GM19238 (cell line): Measurements from ENCODE around the gene RASSF5.

ENCODE experiments used
- DNase-seq: peaks from one replicate; pipeline ENCODE4 v3.0.0; 2011; ENCODE audit warnings: low spot score; ENCODE audit not compliant: insufficient read length

RASSF5 gene

GRCh38 chr1:206496131-206496793 lies 11.1 kb upstream of the RASSF5 start:
- peak; percentile 54 for DNase-seq

GRCh38 chr1:206497363-206497762 lies 10.0 kb upstream of the RASSF5 start:
- no peak for DNase-seq

DNA sequence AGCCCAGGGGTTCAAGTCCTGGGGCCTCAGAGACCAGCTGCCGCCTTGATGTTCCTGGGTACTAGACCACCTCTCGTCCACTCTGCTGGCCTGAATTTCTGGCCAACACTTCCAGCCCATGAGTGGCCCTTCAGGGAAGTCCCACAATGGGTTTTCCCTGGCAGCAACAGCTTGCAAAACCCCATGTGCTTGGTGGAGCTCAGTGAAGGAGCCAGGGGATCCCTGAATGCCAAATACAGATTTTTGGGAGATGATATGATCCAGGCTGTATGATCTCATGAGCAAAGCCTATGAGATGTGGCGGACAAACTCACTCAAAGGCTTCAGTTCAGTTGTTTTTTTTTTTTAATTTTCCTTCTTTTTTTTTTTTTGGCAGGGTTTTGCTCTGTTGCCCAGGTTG lies 9.6 kb upstream of the RASSF5 start:
- no peak for DNase-seq

DNA sequence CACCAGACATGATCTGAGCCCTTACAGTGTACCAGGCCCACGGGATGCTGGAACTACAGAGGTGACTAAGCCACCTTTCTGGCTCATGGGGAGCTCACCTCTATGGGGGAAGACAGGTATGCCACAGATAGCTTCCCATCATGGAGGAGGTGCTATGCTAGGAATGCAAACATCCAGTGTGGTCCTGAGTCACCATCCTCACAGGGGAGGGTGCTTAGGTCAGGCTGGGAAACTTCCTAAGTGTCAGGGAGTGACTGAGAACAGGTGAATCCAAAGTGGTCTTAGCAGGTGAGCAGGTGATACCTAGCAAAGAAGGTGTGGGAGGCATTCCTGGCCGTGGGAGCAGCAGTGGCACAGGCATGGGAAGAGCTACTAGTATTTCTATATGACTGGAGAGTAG lies 8.6 kb upstream of the RASSF5 start:
- DNase-seq = no peak

GRCh38 chr1:206500046-206500445 lies 7.3 kb upstream of the RASSF5 start:
- DNase-seq = no peak

DNA sequence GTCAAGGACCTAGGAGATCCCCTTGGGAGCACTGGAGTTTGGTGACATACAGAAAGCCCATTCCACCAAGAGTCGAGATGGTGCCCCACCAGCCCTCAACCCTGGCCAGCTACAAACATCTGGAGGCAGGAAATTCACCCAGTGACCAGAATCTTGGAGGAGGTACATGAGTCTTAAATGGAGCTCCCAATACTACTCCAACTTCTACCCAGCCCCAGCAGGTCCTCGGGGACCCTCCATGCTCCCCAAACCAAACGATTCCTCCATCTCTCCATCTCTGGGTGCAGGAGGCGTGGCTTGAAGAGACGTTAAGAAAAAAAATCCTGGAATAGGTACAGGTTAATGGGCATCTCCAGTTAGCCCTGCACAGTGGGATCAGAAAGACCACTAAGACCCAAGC lies 5.5 kb upstream of the RASSF5 start:
- DNase-seq = no peak

DNA sequence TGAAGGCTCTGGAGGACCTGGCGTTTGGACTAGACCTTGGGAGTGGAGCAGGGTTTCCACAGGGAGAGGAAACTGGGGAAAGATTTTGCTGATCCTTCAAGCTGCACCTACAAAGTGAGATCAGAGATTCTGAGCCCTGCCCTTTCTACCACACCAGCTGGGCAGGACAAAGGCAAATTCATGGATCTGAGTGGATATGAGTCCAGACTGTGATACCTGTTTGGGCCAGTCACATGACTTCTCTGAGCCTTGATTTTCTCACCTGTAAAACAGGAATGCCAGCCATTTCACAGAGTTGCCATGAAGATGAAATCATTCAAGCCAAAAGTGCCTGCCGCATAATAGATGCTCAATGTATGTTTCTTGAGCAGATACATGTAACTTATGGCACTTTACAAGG lies 4.9 kb upstream of the RASSF5 start:
- DNase-seq = no peak

DNA sequence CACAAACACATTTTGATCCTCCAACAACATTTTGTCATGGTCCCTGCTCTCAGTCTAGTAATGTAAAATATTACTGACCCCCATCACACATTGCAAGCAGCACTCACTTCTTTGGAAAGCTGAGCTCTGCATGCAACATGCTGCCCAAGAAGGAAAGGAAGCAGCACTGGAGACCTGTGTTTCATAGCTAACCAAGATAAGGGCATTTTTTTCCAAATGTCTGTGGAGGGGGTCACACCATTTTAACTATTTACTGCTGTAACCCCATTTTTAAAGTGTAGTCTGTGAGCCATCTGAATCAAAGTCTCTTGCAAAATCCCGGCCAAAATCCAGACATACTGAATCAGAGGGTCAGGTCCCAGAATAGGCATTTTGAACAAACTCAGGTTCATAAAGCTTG lies 4.5 kb upstream of the RASSF5 start:
- no peak for DNase-seq

DNA sequence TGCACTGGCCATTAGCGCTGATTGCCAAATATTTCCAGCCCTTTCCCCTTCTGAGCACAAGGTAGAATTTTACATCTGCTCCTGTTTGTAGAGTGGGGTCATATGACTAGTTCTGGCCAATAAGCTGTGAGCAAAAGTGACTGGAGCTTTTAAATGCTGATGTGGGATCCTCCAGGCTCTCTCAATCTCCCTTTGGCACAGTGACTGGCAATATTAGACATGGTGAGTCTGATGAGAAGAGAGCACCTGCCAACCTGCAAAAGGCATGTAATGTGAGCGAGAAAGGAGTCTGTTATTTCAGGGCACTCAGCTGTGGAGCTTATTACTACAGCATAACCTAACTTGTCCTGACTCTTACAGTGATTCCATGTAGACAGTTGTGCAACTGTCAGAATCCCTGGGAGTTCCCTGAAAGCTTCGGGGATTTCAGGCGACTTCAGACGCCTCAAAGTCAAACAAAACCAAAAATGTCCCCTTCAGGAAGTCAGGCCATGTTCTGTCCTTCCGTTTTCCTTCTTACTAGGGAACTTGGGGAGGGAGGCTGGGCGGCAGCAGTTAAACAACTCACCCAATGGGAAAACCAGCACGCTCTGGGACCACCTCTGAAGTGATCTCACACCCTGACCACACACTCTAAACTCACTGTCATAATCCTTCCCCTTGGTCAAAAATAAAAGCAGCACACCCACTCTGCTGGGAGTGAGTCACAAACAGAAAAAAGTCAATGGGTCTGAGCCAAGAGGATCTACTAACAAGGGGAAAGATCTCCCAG lies 3.6 kb upstream of the RASSF5 start:
- DNase-seq = peak; percentile 43

- DNase-seq = no peak
Observed at GRCh38 chr1:206504363-206504713, 3.0 kb upstream of the RASSF5 start.

DNA sequence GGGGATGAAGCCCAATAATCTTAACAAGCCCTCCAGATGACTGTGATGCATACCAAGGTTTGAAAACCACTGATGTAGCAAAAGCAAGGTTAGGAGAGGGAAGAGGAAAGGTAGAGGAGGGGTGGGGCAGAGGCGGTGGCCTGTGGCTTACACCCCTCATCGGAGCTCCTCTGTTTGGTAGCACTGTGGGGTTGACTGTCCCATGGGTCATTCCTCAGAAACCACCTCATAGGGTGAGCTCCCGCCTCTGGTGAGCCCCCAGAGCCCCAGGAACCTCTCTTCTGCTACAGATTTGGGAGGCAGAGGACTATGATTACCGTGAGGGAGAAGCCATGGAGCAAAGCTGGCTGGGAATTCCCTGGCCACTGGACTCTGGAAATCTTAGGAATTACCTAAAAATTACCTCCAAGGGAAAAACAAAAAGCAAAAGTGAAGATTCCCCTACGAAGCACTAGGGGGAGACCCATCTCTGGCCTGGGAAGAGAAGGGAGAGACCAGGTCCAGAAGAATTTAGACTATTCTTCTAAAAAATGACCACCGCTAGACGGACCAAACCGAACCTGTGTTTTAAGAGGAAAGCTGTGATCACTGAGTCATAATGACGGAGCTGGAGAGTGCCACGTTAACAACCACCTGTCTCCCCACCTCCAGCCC lies 1.5 kb upstream of the RASSF5 start:
- DNase-seq = no peak

DNA sequence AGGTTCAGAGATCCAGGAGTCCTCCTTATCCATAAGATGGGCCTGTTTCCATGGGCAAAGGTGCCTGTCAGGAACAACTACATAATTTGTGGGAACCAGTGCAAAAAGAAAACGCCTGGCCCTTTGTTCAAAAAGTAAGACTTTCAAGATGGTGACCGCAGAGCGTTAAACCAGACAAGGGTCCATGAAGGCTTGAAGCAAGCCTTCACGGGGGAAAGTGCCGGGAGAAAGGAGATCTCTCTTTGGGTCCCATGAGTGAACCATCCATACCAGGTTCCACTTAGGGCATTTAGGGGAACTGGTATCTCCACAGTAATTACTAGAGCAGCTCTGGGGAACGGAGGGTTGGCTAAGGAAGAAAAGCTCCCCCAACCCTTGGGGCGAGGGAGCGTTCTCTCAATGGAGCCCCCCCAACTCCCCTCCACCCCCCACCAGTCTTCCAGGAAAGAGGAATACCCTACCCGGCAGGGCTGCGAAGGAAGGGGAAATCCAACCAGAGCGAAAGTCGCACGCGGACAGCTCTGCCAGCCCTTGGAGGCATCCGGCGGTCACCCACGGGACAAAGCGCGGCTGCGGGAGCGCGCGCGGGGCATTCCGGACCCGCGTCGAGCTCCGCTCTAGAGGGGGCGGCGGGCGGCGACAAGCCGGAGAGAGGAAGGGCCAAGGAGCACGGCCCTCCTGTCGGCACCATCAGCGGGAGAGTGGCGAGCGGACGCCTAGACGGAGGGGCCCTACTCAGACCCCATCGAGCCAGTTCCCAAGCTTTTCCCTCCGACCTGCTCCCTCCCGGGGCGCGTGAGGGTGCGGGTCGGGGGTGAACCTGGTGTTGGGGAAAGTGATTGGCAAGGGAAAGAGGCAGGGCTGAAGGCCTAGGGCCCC lies 687 bp upstream of the RASSF5 start:
- DNase-seq = peak; percentile 35

DNA sequence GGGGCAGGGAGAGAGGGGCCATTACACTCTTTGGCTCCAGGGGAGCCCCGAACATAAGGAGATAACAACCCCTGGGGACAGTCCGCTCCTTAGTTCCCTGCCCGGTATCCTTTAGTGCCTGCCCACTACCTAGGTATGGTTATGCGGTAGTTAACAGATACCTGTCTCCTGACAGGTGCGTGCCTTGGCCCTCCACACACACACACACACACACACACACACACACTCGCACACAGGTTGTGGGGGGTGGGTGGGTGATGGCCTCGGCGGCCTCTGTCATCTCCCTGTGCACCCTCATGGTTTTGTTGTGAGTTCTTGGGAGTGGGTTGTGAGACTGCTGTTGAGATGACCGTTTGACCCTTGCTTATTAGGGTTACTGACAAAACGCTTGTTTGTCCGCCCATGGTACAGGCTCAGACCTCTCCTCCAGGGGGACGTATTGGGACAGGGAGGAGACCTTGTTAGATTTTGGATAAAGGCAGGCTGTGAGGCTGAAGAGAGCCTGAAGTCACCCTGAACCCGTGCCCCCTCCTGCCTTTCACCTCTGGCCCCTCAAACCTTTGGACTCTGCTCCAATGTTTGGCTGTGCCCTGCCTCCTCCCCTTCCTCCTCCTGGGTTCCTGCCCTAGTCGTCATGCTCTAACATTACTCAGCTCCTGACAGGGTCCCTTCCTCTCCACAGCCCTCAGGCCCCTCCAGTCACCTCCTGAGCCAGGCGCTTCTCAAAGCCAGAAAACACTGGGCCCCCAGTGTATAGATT lies 979 bp downstream of the RASSF5 start:
- DNase-seq = no peak

DNA sequence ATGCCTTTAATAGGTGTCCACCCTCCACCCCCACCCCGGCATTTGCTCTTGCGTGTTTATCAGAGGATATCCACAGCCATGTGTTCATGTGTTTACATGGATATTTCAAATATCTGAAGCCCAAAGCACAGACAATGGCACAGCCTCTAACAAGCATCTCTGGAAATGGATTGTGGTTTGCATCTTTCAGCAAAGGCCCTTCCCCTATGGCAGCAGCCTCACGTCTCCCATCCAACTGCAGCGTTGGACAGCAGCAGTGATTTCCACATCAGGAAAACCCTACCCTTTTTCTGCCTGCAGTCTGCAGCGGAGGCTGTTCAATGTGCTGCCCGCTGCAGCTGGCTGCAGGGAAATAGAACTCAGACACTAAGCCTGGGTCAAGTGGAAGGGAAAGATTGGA lies 1.6 kb downstream of the RASSF5 start:
- no peak for DNase-seq

GRCh38 chr1:206509612-206510257 lies 2.4 kb downstream of the RASSF5 start:
- DNase-seq = no peak

DNA sequence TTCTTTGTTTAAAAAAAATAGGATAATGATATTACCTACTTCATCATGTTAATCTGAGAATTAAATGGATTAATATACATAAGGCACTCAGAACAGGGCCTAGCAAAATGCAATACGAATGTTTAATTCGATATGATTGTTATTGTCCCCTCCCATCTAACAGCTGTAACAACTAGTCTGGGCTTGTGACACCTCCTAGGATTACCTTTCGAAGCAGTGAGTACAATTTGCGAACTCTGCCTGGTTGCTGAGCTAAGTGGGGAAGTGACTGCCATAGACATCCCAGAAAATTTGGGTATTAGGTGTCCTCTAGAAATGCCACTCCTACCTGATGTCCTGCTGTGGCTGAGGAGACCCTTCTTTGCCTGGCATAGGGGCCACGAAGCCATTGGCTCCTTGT lies 3.0 kb downstream of the RASSF5 start:
- DNase-seq = no peak

DNA sequence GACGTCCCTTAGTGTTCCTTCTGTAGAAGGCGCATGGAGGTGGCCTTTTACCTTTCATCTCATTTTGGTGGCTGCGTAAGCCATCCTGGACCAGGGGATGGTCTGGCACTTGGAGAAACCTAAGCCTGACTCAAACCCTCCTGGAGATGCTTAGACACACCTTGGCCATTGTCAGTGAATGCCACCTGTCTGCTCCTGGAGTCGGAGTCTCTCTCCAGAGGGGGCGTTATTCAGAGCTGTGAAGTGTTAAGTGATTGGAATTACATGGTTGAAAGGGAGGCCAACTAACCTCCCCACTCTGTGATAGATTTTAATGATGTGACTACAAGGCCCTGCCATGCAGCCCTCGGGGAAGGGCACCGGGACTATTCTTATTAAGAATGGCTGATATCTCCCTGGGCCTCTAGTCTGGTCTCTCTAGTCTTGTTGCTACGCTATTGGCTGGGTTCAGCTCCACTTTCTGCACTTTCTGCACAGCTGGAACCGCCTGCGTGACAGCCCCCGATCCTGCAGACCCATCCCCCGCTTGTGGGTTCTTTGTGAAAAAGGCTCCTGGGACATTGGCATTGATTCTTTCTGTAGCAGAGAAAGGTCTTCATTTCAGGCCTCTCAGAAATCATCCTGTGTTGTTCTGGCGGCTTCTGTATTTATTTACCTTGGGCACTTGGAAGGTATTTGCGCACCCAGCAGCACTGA lies 4.2 kb downstream of the RASSF5 start:
- no peak for DNase-seq

DNA sequence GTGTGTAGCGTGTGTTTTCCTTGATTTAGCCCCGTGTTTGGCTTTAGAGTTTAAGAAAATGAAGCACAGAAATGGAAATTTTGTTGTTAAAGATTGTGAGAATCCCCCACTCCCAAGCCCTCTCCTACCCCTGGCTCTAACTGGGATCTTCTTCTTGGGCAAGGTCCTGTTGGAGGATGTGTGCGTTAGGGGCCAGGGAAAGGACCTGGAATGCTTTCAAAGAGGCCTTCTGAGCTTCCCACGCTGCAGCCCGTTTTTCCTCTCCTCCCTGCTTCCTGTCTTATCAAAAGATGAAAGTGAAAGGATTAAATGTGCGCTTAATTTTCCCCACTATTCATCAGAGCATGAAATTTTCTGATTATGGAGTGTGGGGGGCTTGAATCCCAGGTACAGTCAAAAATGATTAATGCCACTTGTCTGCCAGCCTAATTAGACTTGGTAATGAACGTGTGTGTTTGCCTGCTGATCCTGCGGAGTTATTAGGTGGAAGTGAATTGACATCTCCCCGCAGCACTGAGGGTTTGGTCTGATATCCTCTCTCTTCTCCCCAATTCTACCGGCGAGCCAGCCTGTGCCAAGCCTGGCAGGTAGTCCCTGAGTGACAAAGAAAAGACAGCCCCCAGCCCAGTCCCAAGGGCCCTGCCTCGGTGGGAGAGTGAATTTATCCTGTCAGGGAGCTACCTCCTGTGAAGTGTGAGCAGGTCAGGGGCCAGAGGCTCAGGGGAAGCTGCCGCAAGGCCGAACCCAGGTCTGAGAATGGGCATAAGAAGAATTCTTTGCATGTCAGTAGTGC lies 4.9 kb downstream of the RASSF5 start:
- DNase-seq = no peak

DNA sequence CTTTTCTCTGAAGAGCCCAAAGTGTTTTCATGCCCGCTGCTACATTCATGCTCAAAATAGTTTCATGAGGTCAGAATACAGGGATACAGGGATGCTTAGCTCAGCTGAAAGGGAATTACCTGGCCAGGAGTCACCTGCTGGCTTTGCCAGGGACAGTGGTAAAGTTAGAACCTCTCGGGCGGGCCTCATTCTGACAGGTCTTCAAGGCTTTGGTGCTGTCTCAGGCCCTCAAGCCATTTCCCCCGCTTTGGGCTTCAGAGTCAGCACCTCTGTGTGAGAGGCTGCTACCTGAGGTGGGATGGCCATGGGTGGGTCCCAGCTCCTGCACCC lies 5.5 kb downstream of the RASSF5 start:
- DNase-seq = no peak
